Duodenal mucosa (tissue), 2 donors: ENCODE measurements around the gene ALKBH7.

Experiments used
- H3K27ac ChIP-seq: one replicate; pipeline ENCODE4 v1.7.0; 2013; ENCODE audit warnings: low read depth, low read length
- H3K27me3 ChIP-seq, 2 donors: one replicate each; pipeline ENCODE4 v1.7.0; 2013; ENCODE audit warnings: low read length in 2 of 2, control low read depth in 1 of 2; ENCODE audit not compliant: insufficient read depth in 2 of 2, control insufficient read depth in 1 of 2
- H3K36me3 ChIP-seq, 2 donors: one replicate each; pipeline ENCODE4 v1.7.0; 2013; ENCODE audit warnings: low read length in 2 of 2, control low read depth in 1 of 2; ENCODE audit not compliant: insufficient read depth in 2 of 2, control insufficient read depth in 1 of 2
- H3K4me1 ChIP-seq, 2 donors: one replicate each; pipeline ENCODE4 v1.7.0; 2013; ENCODE audit warnings: low read length in 2 of 2, control low read depth in 1 of 2; ENCODE audit not compliant: insufficient read depth in 2 of 2, control insufficient read depth in 1 of 2
- H3K4me3 ChIP-seq, 2 donors: one replicate each; pipeline ENCODE4 v1.7.0; 2013; ENCODE audit warnings: low read length in 2 of 2, low read depth in 1 of 2
- H3K9ac ChIP-seq, 2 donors: one replicate each; pipeline ENCODE4 v1.7.0; 2013; ENCODE audit warnings: low read length in 2 of 2, low read depth in 1 of 2
- H3K9me3 ChIP-seq, 2 donors: one replicate each; pipeline ENCODE4 v1.7.0; 2013; ENCODE audit warnings: low read length in 2 of 2, control low read depth in 1 of 2; ENCODE audit not compliant: control insufficient read depth in 1 of 2

Gene ALKBH7

GRCh38 chr19:6379744-6380143 is 7.2 kb downstream of the ALKBH7 start:
- Histone ChIP-seq H3K27ac (no peak overlapping the region), H3K27me3 (no peaks in the 10 kb centered on the region), H3K9ac (no peak overlapping the region), H3K9me3 (no peaks in the 10 kb centered on the region), H3K4me3 (no peak overlapping the region), H3K36me3 (peaks cover 17 to 60% of the 10 kb centered on the region in 2 donors), H3K4me1 (no peaks in the 10 kb centered on the region)

- Histone ChIP-seq H3K9me3 (no peaks in the 10 kb centered on the region), H3K4me1 (no peaks in the 10 kb centered on the region), H3K27ac (no peak overlapping the region), H3K9ac (no peak overlapping the region), H3K36me3 (peaks cover 17 to 67% of the 10 kb centered on the region in 2 donors), H3K4me3 (no peak overlapping the region), H3K27me3 (no peaks in the 10 kb centered on the region)
Measured at GRCh38 chr19:6381030-6381750, 8.6 kb downstream of the ALKBH7 start.

- Histone ChIP-seq H3K36me3 (peaks cover 17 to 86% of the 10 kb centered on the region in 2 donors), H3K27me3 (no peaks in the 10 kb centered on the region), H3K9ac (no peak overlapping the region), H3K27ac (no peak overlapping the region), H3K4me1 (no peaks in the 10 kb centered on the region), H3K4me3 (no peak overlapping the region), H3K9me3 (no peaks in the 10 kb centered on the region)
Measured at GRCh38 chr19:6383188-6383587, 10.6 kb downstream of the ALKBH7 start.

GRCh38 chr19:6384381-6384780 is 11.8 kb downstream of the ALKBH7 start:
- Histone ChIP-seq H3K27ac (no peak overlapping the region), H3K27me3 (no peaks in the 10 kb centered on the region), H3K36me3 (peaks cover 17 to 86% of the 10 kb centered on the region in 2 donors), H3K4me1 (no peaks in the 10 kb centered on the region), H3K9ac (no peak overlapping the region), H3K9me3 (no peaks in the 10 kb centered on the region), H3K4me3 (no peak overlapping the region)

- H3K36me3 ChIP-seq = peaks cover 5 to 70% of the 10 kb centered on the region in 2 donors
Measured at GRCh38 chr19:6387372-6387771, 14.8 kb downstream of the ALKBH7 start.

GRCh38 chr19:6392221-6393073 is 19.9 kb downstream of the ALKBH7 start:
- Histone ChIP-seq H3K9ac (peak overlapping the region; percentile 90 to 97), H3K36me3 (peaks cover 0 to 28% of the 10 kb centered on the region in 2 donors), H3K4me3 (peak overlapping the region; percentile 85 to 99), H3K27ac (peak overlapping the region; percentile 94), H3K9me3 (no peaks in the 10 kb centered on the region), H3K27me3 (no peaks in the 10 kb centered on the region), H3K4me1 (peaks cover 10 to 13% of the 10 kb centered on the region in 2 donors)

More at GRCh38 chr19:6387372-6387771, 14.8 kb downstream of the ALKBH7 start:
- H3K4me1 ChIP-seq = peaks cover 4 to 6% of the 10 kb centered on the region in 2 donors
- H3K9ac ChIP-seq = no peak overlapping the region
- H3K27ac ChIP-seq = no peak overlapping the region
- no peaks in the 10 kb centered on the region for H3K27me3 ChIP-seq
- H3K9me3 ChIP-seq = no peaks in the 10 kb centered on the region
- H3K4me3 ChIP-seq = no peak overlapping the region

GRCh38 chr19:6393074-6393982 is 20.7 kb downstream of the ALKBH7 start, which contains the start of gene GTF2F1:
Gene GTF2F1, minus strand, starts transcription at chr19:6393164. Its CDS starts 169 bp downstream, at chr19:6392995.
- no peaks in the 10 kb centered on the region for H3K27me3 ChIP-seq
- peak within 1 kb of the TSS; percentile 85 to 99 for H3K4me3 ChIP-seq
- peaks cover 10 to 13% of the 10 kb centered on the region in 2 donors for H3K4me1 ChIP-seq
- peak within 1 kb of the TSS; percentile 90 to 97 for H3K9ac ChIP-seq
- peaks cover 0 to 19% of the 10 kb centered on the region in 2 donors for H3K36me3 ChIP-seq
- peak within 1 kb of the TSS; percentile 94 for H3K27ac ChIP-seq
- no peaks in the 10 kb centered on the region for H3K9me3 ChIP-seq

- Histone ChIP-seq H3K9me3 (no peaks in the 10 kb centered on the region), H3K4me1 (peaks cover 10 to 13% of the 10 kb centered on the region in 2 donors), H3K4me3 (peak overlapping the region; percentile 85 to 99), H3K36me3 (peaks cover 0 to 13% of the 10 kb centered on the region in 2 donors), H3K27me3 (no peaks in the 10 kb centered on the region), H3K9ac (peak overlapping the region; percentile 90 to 97), H3K27ac (peak overlapping the region; percentile 94)
Measured at GRCh38 chr19:6393983-6394412, 21.4 kb downstream of the ALKBH7 start.

GRCh38 chr19:6394831-6395230 is 22.2 kb downstream of the ALKBH7 start:
- no peak overlapping the region for H3K4me3 ChIP-seq
- H3K9ac ChIP-seq = no peak overlapping the region
- no peaks in the 10 kb centered on the region for H3K27me3 ChIP-seq
- no peak overlapping the region for H3K27ac ChIP-seq
- peaks cover 0 to 6% of the 10 kb centered on the region in 2 donors for H3K36me3 ChIP-seq
- no peaks in the 10 kb centered on the region for H3K9me3 ChIP-seq
- peaks cover 10 to 13% of the 10 kb centered on the region in 2 donors for H3K4me1 ChIP-seq
